Transverse colon (tissue), 4 donors: Measurements from ENCODE around the gene FUT3. TPM values are rescaled to one million over a fixed set of nuclear protein-coding genes. Genes with fewer than 3 reads are reported as not detected.

Experiments
- DNase-seq: peaks from one replicate; pipeline ENCODE4 v3.0.0-alpha.2; 2019
- H3K27ac ChIP-seq, 4 donors: fragments of 200-600 bp; sonication (generic); 2 replicates each; pipeline ENCODE4 v1.5.1; 2016 to 2018; ENCODE audit warnings: inconsistent platforms in 4 of 4
- H3K27me3 ChIP-seq: fragments of 200-600 bp; sonication (generic); 2 replicates; pipeline ENCODE4 v1.5.1; 2017; ENCODE audit warnings: inconsistent platforms
- H3K36me3 ChIP-seq, 4 donors: fragments of 200-600 bp; sonication (generic); 2 replicates each; pipeline ENCODE4 v1.5.1; 2017 to 2019; ENCODE audit warnings: inconsistent platforms in 4 of 4
- H3K4me1 ChIP-seq, 4 donors: fragments of 200-600 bp; sonication (generic); 2 replicates each; pipeline ENCODE4 v1.5.1; 2017 to 2020; ENCODE audit warnings: inconsistent platforms in 4 of 4
- H3K4me3 ChIP-seq, 4 donors: fragments of 200-600 bp; sonication (generic); 1 replicate in 1 of 4; 2 replicates in 3 of 4; pipeline versions ENCODE4 v1.5.1 to v1.6.1; 2017 to 2019; ENCODE audit warnings: inconsistent platforms in 4 of 4
- H3K9me3 ChIP-seq, 2 donors: fragments of 200-600 bp; sonication (generic); 2 replicates each; pipeline ENCODE4 v1.5.1; 2017 to 2019; ENCODE audit warnings: inconsistent platforms in 2 of 2
- CTCF ChIP-seq, 5 experiments: fragments of 200-600 bp in 3 of 5; fragments of 450-650 bp in 2 of 5; sonication (generic) in 3 of 5; IDR thresholded peaks; 1 replicate in 2 of 5; 2 replicates in 3 of 5; pipeline ENCODE4 v1.5.1; 2016 to 2017; ENCODE audit warnings: antibody characterized with exemption in 5 of 5, inconsistent platforms in 3 of 5, mild to moderate bottlenecking in 2 of 5, moderate library complexity in 1 of 5
- EP300 ChIP-seq: sonication (generic); formaldehyde crosslinking; IDR thresholded peaks from one replicate; pipeline ENCODE4 v1.6.1; 2017; ENCODE audit warnings: antibody characterized with exemption, low read depth
- POLR2A ChIP-seq: fragments of 450-650 bp; IDR thresholded peaks from one replicate; pipeline ENCODE4 v1.6.1; 2016; ENCODE audit warnings: antibody characterized with exemption, mild to moderate bottlenecking, moderate library complexity
- POLR2AphosphoS5 ChIP-seq, 3 donors: sonication (generic); formaldehyde crosslinking; IDR thresholded peaks; one replicate each; pipeline ENCODE4 v1.6.1; 2016; ENCODE audit warnings: antibody characterized with exemption in 3 of 3
- WGBS, 2 donors: methylation state at CpG; one replicate each; pipeline ENCODE4 v1.1.5; 2018; ENCODE audit warnings: low coverage in 1 of 2; 5-methylcytosine and 5-hydroxymethylcytosine counted together
- in situ Hi-C, 4 donors: fragments of 200-750 bp; cut with MboI; loops; one replicate each; pipeline versions ENCODE4 v1.15.0 to v1.15.1; 2017; ENCODE audit warnings: low sequenced_read_pairs in 3 of 4, low pct_ligation_motif_present in 1 of 4, low pct_unique_long_range_greater_than_20kb in 1 of 4
- intact Hi-C: fragments of 100-400 bp; cut with DNase I; formaldehyde crosslinking; loops from one replicate; pipeline ENCODE4 v1.15.1; 2023; ENCODE audit warnings: low total_unique reads
- total RNA-seq, 4 donors: library from RNA; depleted of rRNA; stranded (reverse); fragments of >200 nt; gene quantifications; one replicate each; pipeline ENCODE4 v1.1.0, GENCODE V29; 2016

FUT3 gene
- total RNA-seq, 4 donors from 2014 or later: 180 to 222 (median 191) TPM

- Histone ChIP-seq H3K27me3 (no peaks in the 10 kb centered on the region), H3K4me3 (no peak overlapping the region), H3K27ac (no peak overlapping the region), H3K4me1 (no peaks in the 10 kb centered on the region), H3K9me3 (no peaks in the 10 kb centered on the region), H3K36me3 (no peaks in the 10 kb centered on the region)
- peak in 3 of 5 experiments; percentile 20 to 27 (median 20) for TF ChIP-seq CTCF (IDR thresholded peaks at IDR 0.05)
- no peak for TF ChIP-seq POLR2A
- WGBS, 2 donors: 88% methylated on average over 14 of the region's 14 CpGs; no CpG with 5 or more reads in 1 of the 2 donors
- intact Hi-C loops: no loop called here
- no peak for DNase-seq
- in situ Hi-C loops: no loop called here
These were observed 13.7 kb upstream of the FUT3 start for GRCh38 chr19:5864725-5865486.

GRCh38 chr19:5864013-5864720 is 12.9 kb upstream of the FUT3 start:
- intact Hi-C loops: no loop called here
- no peak for TF ChIP-seq EP300
- TF ChIP-seq POLR2A: no peak
- no peak for TF ChIP-seq CTCF (IDR thresholded peaks at IDR 0.05)
- no peak for TF ChIP-seq POLR2AphosphoS5 (IDR thresholded peaks at IDR 0.05)
- Histone ChIP-seq H3K4me3 (no peak overlapping the region), H3K9me3 (no peaks in the 10 kb centered on the region), H3K36me3 (no peaks in the 10 kb centered on the region), H3K27ac (no peak overlapping the region), H3K4me1 (no peaks in the 10 kb centered on the region), H3K27me3 (no peaks in the 10 kb centered on the region)
- in situ Hi-C loops: no loop called here
- no peak for DNase-seq
- 77% methylated on average over 9 of the region's 9 CpGs; no CpG with 5 or more reads in 1 of the 2 donors for WGBS, 2 donors

GRCh38 chr19:5863030-5863665 is 11.9 kb upstream of the FUT3 start:
- TF ChIP-seq CTCF (IDR thresholded peaks at IDR 0.05) (no peak), POLR2A (no peak), EP300 (no peak), POLR2AphosphoS5 (IDR thresholded peaks at IDR 0.05) (no peak)
- Histone ChIP-seq H3K9me3 (no peaks in the 10 kb centered on the region), H3K4me1 (no peaks in the 10 kb centered on the region), H3K27me3 (no peaks in the 10 kb centered on the region), H3K4me3 (no peak overlapping the region), H3K27ac (no peak overlapping the region), H3K36me3 (no peaks in the 10 kb centered on the region)
- in situ Hi-C loops (no loop called here), intact Hi-C loops (no loop called here)
- 77% methylated on average over 9 of the region's 11 CpGs; no CpG with 5 or more reads in 1 of the 2 donors for WGBS, 2 donors
- DNase-seq: no peak
